Suppressor macrophage treated with lipopolysaccharide for 4 hours (primary cell): ENCODE results near the gene LSMEM2.
"Not testable (repeated sequence)": the region's sequence is repeated elsewhere in the genome, so short reads cannot be mapped to it uniquely, and the experiment has no call there.

Experiments
- DNase-seq: peaks from one replicate; pipeline ENCODE4 v3.0.0-alpha.2; 2020

LSMEM2 gene

GRCh38 chr3:50300681-50301254, 21.9 kb downstream of the LSMEM2 start:
- DNase-seq = no peak

GRCh38 chr3:50302095-50303012, 23.5 kb downstream of the LSMEM2 start:
- DNase-seq = no peak

- DNase-seq = no peak
These were observed 24.3 kb downstream of the LSMEM2 start, which contains the start of gene HYAL1 for GRCh38 chr3:50303013-50303815. Gene HYAL1 (minus strand): TSS chr3:50303574. CDS start chr3:50302956, 618 bp downstream.

GRCh38 chr3:50304601-50305000, 25.7 kb downstream of the LSMEM2 start:
- peak; percentile 5 for DNase-seq

- not testable (repeated sequence) for DNase-seq
These were observed 33.2 kb downstream of the LSMEM2 start for GRCh38 chr3:50312041-50312440.

- no peak for DNase-seq
These were observed 35.5 kb downstream of the LSMEM2 start for GRCh38 chr3:50314342-50314741.

- no peak for DNase-seq
These were observed 35.9 kb downstream of the LSMEM2 start for GRCh38 chr3:50314816-50315215.

- no peak for DNase-seq
These were observed 37.9 kb downstream of the LSMEM2 start for GRCh38 chr3:50316657-50317242.

- no peak for DNase-seq
These were observed 38.4 kb downstream of the LSMEM2 start for GRCh38 chr3:50317300-50317699.

- DNase-seq = no peak
These were observed 39.3 kb downstream of the LSMEM2 start for GRCh38 chr3:50318163-50318562.

GRCh38 chr3:50318615-50319014, 39.7 kb downstream of the LSMEM2 start:
- DNase-seq = peak; percentile 26

- no peak for DNase-seq
These were observed 40.5 kb downstream of the LSMEM2 start for GRCh38 chr3:50319181-50319893.

GRCh38 chr3:50319894-50320625, 41.2 kb downstream of the LSMEM2 start:
- DNase-seq = no peak

- DNase-seq = peak; percentile 60
These were observed 42.0 kb downstream of the LSMEM2 start for GRCh38 chr3:50320853-50321335.

- DNase-seq = peak; percentile 87
These were observed 42.6 kb downstream of the LSMEM2 start for GRCh38 chr3:50321336-50322114.

- DNase-seq = no peak
These were observed 43.2 kb downstream of the LSMEM2 start for GRCh38 chr3:50322115-50322385.

GRCh38 chr3:50322386-50323091, 43.7 kb downstream of the LSMEM2 start, which contains the start of gene HYAL2:
Gene HYAL2 (minus strand): TSS chr3:50322745. CDS start chr3:50320489, 2,256 bp downstream.
- no peak for DNase-seq

GRCh38 chr3:50323092-50323600, 44.3 kb downstream of the LSMEM2 start:
- DNase-seq = peak; percentile 40

GRCh38 chr3:50323614-50324199, 44.8 kb downstream of the LSMEM2 start:
- peak; percentile 12 for DNase-seq
